Sigmoid colon (tissue), 3 donors: ENCODE results near the gene MBTPS2.

Experiments used
- POLR2A ChIP-seq, 2 donors: fragments of 450-650 bp; IDR thresholded peaks; one replicate each; pipeline ENCODE4 v1.6.1; 2016; ENCODE audit warnings: antibody characterized with exemption in 2 of 2, mild to moderate bottlenecking in 2 of 2, moderate library complexity in 2 of 2
- TF ChIP-seq, protein P1 (sequence below), 4 experiments: fragments of 450-650 bp in 3 of 4; fragments of 200-600 bp in 1 of 4; IDR thresholded peaks; one replicate each; pipeline ENCODE4 v1.5.1; 2016 to 2019; ENCODE audit warnings: antibody characterized with exemption in 4 of 4, mild to moderate bottlenecking in 3 of 4, moderate library complexity in 2 of 4

DNA sequence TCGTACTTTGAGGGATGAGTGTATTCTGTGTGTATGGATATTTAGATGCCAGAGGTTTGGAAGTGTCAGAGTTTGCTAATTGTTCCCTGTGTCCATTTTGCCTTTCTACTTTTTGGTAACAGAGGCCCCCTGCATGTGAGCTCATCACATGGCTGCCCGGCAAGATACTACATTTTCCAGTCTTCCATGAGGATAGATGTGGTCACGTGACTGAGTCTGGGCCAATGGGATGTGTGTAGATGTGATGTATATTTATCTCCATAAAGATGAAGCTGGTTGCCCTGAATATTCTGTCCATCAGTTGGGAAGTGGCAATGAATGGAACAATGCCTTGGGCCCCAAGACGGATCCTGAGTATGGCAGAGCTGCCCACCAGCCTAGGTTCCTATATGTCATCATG, 72.1 kb downstream of the MBTPS2 start:
- TF ChIP-seq, protein P1, sequence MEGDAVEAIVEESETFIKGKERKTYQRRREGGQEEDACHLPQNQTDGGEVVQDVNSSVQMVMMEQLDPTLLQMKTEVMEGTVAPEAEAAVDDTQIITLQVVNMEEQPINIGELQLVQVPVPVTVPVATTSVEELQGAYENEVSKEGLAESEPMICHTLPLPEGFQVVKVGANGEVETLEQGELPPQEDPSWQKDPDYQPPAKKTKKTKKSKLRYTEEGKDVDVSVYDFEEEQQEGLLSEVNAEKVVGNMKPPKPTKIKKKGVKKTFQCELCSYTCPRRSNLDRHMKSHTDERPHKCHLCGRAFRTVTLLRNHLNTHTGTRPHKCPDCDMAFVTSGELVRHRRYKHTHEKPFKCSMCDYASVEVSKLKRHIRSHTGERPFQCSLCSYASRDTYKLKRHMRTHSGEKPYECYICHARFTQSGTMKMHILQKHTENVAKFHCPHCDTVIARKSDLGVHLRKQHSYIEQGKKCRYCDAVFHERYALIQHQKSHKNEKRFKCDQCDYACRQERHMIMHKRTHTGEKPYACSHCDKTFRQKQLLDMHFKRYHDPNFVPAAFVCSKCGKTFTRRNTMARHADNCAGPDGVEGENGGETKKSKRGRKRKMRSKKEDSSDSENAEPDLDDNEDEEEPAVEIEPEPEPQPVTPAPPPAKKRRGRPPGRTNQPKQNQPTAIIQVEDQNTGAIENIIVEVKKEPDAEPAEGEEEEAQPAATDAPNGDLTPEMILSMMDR (IDR thresholded peaks at IDR 0.05), result no peak
- no peak for TF ChIP-seq POLR2A (IDR thresholded peaks at IDR 0.05)
